GM18517 (cell line): ENCODE measurements around the gene TMEM131L.
"Not testable (repeated sequence)": the region's sequence is repeated elsewhere in the genome, so short reads cannot be mapped to it uniquely, and the experiment has no call there.

Experiments
- ATAC-seq: cut with Tn5 transposase; IDR thresholded peaks from one replicate; pipeline ENCODE4 v1.9.1; 2021; ENCODE audit warnings: mild to moderate bottlenecking, moderate library complexity; ENCODE audit not compliant: unreplicated experiment

Gene TMEM131L

GRCh38 chr4:153639833-153640802 is 174.0 kb downstream of the TMEM131L start:
- no peak for ATAC-seq

GRCh38 chr4:153641532-153641931 is 175.4 kb downstream of the TMEM131L start:
- ATAC-seq, result no peak

- peak; percentile 95 for ATAC-seq
Measured at GRCh38 chr4:153643406-153644383, 177.5 kb downstream of the TMEM131L start.

GRCh38 chr4:153645183-153645582 is 179.0 kb downstream of the TMEM131L start:
- ATAC-seq, result no peak

- ATAC-seq, result no peak
Measured at GRCh38 chr4:153646261-153646660, 180.1 kb downstream of the TMEM131L start.

- no peak for ATAC-seq
Measured at GRCh38 chr4:153646978-153647377, 180.8 kb downstream of the TMEM131L start.

GRCh38 chr4:153647975-153648374 is 181.8 kb downstream of the TMEM131L start:
- no peak for ATAC-seq

GRCh38 chr4:153649572-153649991 is 183.4 kb downstream of the TMEM131L start:
- no peak for ATAC-seq

- no peak for ATAC-seq
Measured at GRCh38 chr4:153651116-153651515, 185.0 kb downstream of the TMEM131L start.

GRCh38 chr4:153651587-153651986 is 185.4 kb downstream of the TMEM131L start:
- no peak for ATAC-seq

GRCh38 chr4:153652051-153652784 is 186.1 kb downstream of the TMEM131L start:
- no peak for ATAC-seq

GRCh38 chr4:153655002-153655541 is 188.9 kb downstream of the TMEM131L start:
- ATAC-seq, result no peak

GRCh38 chr4:153655928-153656327 is 189.8 kb downstream of the TMEM131L start:
- no peak for ATAC-seq

GRCh38 chr4:153661215-153661822 is 195.2 kb downstream of the TMEM131L start:
- ATAC-seq, result no peak

GRCh38 chr4:153661908-153662307 is 195.7 kb downstream of the TMEM131L start:
- no peak for ATAC-seq

- no peak for ATAC-seq
Measured at GRCh38 chr4:153663667-153664066, 197.5 kb downstream of the TMEM131L start.

GRCh38 chr4:153666505-153666904 is 200.3 kb downstream of the TMEM131L start:
- ATAC-seq, result not testable (repeated sequence)

- ATAC-seq, result no peak
Measured at GRCh38 chr4:153668647-153669046, 202.5 kb downstream of the TMEM131L start.

GRCh38 chr4:153669838-153670237 is 203.7 kb downstream of the TMEM131L start:
- ATAC-seq, result no peak

- ATAC-seq, result no peak
Measured at GRCh38 chr4:153676486-153676885, 210.3 kb downstream of the TMEM131L start.
